ENCODE results near the gene KAT5. TPM values are rescaled to one million over a fixed set of nuclear protein-coding genes. Genes with fewer than 3 reads are reported as not detected.
"Not testable (repeated sequence)": the region's sequence is repeated elsewhere in the genome, so short reads cannot be mapped to it uniquely, and the experiment has no call there.

The KAT5 gene
- total RNA-seq, 4 donors from 2014 or later = 68.1 to 118 (median 92.3) TPM

DNA sequence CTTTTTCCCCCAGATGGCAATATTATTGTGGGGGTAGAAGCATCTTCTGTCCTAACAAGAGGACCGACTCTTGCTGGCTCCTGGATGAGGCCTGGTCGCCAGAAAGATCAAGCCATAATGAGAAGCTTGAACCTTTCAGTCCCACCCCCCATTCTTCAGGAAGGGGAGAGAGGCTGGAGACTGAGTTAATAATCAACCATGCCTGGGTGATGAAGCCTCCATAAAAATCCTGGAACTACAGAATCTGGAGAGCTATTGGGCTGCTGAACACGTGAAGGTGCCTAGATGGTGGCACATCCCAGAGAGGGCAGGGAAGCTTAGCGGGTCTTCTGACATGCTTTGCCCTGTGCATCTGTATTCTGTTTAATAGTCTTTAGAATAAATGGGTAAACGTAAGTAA, 52.4 kb downstream of the KAT5 start:
- TF ChIP-seq EP300 (IDR thresholded peaks at IDR 0.05) = no peak
- TF ChIP-seq, protein P1, sequence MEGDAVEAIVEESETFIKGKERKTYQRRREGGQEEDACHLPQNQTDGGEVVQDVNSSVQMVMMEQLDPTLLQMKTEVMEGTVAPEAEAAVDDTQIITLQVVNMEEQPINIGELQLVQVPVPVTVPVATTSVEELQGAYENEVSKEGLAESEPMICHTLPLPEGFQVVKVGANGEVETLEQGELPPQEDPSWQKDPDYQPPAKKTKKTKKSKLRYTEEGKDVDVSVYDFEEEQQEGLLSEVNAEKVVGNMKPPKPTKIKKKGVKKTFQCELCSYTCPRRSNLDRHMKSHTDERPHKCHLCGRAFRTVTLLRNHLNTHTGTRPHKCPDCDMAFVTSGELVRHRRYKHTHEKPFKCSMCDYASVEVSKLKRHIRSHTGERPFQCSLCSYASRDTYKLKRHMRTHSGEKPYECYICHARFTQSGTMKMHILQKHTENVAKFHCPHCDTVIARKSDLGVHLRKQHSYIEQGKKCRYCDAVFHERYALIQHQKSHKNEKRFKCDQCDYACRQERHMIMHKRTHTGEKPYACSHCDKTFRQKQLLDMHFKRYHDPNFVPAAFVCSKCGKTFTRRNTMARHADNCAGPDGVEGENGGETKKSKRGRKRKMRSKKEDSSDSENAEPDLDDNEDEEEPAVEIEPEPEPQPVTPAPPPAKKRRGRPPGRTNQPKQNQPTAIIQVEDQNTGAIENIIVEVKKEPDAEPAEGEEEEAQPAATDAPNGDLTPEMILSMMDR (IDR thresholded peaks at IDR 0.05) = no peak
- no peak for TF ChIP-seq POLR2A (IDR thresholded peaks at IDR 0.05)
- peaks cover 0 to 3% of the 10 kb centered on the region in 2 donors for H3K27me3 ChIP-seq
- no peak for DNase-seq (ENCODE audit: low spot score in 2 of 2)
- no peak overlapping the region for H3K4me3 ChIP-seq
- WGBS, 2 donors = 56 to 58% methylated on average over 5 of the region's 5 CpGs
- no peaks in the 10 kb centered on the region for H3K9me3 ChIP-seq
- H3K27ac ChIP-seq = no peak overlapping the region
- H3K4me1 ChIP-seq = peaks cover 0 to 2% (median 0%) of the 10 kb centered on the region in 4 donors
- no peaks in the 10 kb centered on the region for H3K36me3 ChIP-seq

DNA sequence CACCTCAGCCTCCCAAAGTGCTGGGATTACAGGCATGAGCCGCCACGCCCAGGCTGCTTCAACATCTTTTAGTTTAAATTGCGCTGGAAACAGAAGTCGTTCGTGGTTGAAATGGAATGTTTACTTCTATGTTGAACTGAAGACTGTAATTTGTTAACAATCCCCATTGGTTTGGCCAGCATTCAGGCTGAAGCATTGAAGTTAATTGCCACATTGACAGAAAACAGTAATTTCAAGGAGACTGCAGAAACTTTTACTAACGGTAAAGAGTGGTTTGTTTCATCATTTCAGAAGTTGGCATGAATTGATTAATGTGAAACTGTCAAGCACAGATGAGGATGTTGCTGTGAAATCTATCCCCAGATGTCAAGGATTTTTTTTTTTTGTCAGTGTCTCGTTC, 54.5 kb downstream of the KAT5 start:
- no peak overlapping the region for H3K27ac ChIP-seq
- peaks cover 0 to 8% (median 0%) of the 10 kb centered on the region in 4 donors for H3K4me1 ChIP-seq
- no peak for TF ChIP-seq POLR2A (IDR thresholded peaks at IDR 0.05)
- TF ChIP-seq, protein P1 (IDR thresholded peaks at IDR 0.05) = no peak
- TF ChIP-seq EP300 (IDR thresholded peaks at IDR 0.05) = no peak
- H3K27me3 ChIP-seq = no peaks in the 10 kb centered on the region
- no peak overlapping the region for H3K4me3 ChIP-seq
- 45 to 48% methylated on average over 7 of the region's 7 CpGs for WGBS, 2 donors
- H3K36me3 ChIP-seq = no peaks in the 10 kb centered on the region
- no peaks in the 10 kb centered on the region for H3K9me3 ChIP-seq
- no peak for DNase-seq (ENCODE audit: low spot score in 2 of 2)

DNA sequence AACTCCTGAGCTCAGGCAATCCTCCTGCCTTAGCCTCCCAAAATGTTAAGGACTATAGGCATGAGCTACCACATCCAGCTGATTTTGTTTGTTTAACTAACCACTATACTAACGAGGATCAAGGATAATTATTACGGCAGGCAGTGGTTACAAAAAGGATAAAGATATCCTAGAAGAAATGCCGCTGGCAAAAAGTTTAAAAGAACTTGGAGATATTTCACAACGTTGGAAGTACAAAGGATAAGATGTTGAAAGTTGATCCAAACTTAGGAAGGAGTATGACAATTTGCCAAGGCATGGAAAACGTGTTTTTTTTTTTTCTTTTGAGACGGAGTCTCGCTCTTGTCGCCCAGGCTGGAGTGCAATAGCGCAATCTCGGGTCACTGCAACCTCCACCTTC, 55.4 kb downstream of the KAT5 start:
- Histone ChIP-seq H3K27ac (no peak overlapping the region), H3K4me1 (peaks cover 0 to 8% (median 0%) of the 10 kb centered on the region in 4 donors), H3K27me3 (no peaks in the 10 kb centered on the region), H3K9me3 (no peaks in the 10 kb centered on the region), H3K36me3 (no peaks in the 10 kb centered on the region), H3K4me3 (no peak overlapping the region)
- no peak for TF ChIP-seq POLR2A (IDR thresholded peaks at IDR 0.05)
- TF ChIP-seq EP300 (IDR thresholded peaks at IDR 0.05) = no peak
- TF ChIP-seq, protein P1 (IDR thresholded peaks at IDR 0.05) = no peak
- DNase-seq (ENCODE audit: low spot score in 2 of 2) = no peak
- 79 to 80% methylated on average over 10 of the region's 10 CpGs for WGBS, 2 donors

DNA sequence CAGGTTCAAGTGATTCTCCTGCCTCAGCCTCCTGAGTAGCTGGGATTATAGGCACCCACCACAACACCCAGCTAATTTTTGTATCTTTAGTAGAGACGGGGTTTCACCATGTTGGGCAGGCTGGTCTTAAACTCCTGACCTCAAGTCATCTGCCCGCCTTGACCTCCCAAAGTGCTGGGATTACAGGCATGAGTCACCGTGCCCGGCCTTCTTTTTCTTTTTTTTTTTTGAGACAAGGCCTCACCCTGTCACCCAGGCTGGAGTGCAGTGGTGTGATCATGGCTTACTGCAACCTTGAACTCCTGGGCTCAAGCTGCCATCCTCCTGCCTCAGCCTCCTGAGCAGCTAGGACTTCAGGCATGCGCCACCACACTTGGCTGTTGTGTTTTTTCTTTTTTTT, 55.8 kb downstream of the KAT5 start:
- H3K4me3 ChIP-seq; H3K9me3 ChIP-seq; H3K36me3 ChIP-seq; H3K27me3 ChIP-seq; H3K27ac ChIP-seq; H3K4me1 ChIP-seq; DNase-seq (ENCODE audit: low spot score in 2 of 2): not testable (repeated sequence)
- WGBS, 2 donors = 73 to 79% methylated on average over 5 of the region's 5 CpGs

Small RNA genes within 50 kb of the gene (small RNA-seq; reads per million reads assigned to genes)
- gene RN7SL309P = not detected

Other genes starting within 250 kb of the KAT5 start
- gene MALAT1, start 213.2 kb upstream of the KAT5 start, total RNA-seq = over 10,000 TPM; 20,649 to 23,532 (median 22,230) TPM
- gene SCYL1, start 187.2 kb upstream of the KAT5 start, total RNA-seq = 100 to 1,000 TPM; 109 to 128 (median 112) TPM
- gene LTBP3, start 153.9 kb upstream of the KAT5 start, total RNA-seq = 100 to 1,000 TPM; 236 to 476 (median 386) TPM
- gene ZNRD2, start 141.8 kb upstream of the KAT5 start, total RNA-seq = 10 to 100 TPM; 49.6 to 70.8 (median 56.5) TPM
- gene FAM89B, start 139.7 kb upstream of the KAT5 start, total RNA-seq = 10 to 100 TPM; 40.8 to 55.3 (median 44.6) TPM
- gene EHBP1L1, start 136.2 kb upstream of the KAT5 start, total RNA-seq = 100 to 1,000 TPM in 3 of 4 donors, 10 to 100 TPM in 1; 87.3 to 186 (median 110) TPM
- gene KCNK7, start 116.5 kb upstream of the KAT5 start, total RNA-seq = 1 to 10 TPM in 2 of 4 donors, under 1 TPM in 1, not detected in 1; 0.63 to 3.3 (median 1.2) TPM
- gene MAP3K11, start 98.0 kb upstream of the KAT5 start, total RNA-seq = 100 to 1,000 TPM in 1 of 4 donors, 10 to 100 TPM in 3; 64.2 to 112 (median 83.9) TPM
- 10 to 100 TPM; 21.0 to 53.4 (median 29.8) TPM for gene PCNX3, start 96.5 kb upstream of the KAT5 start, total RNA-seq
- 100 to 1,000 TPM in 1 of 4 donors, 10 to 100 TPM in 3; 50.2 to 103 (median 65.0) TPM for gene SIPA1, start 74.2 kb upstream of the KAT5 start, total RNA-seq
- 10 to 100 TPM; 44.6 to 70.8 (median 51.7) TPM for gene RELA, start 49.3 kb upstream of the KAT5 start, total RNA-seq
- 100 to 1,000 TPM; 142 to 197 (median 152) TPM for gene RNASEH2C, start 8.5 kb downstream of the KAT5 start, total RNA-seq
- gene AP5B1, start 68.7 kb downstream of the KAT5 start, total RNA-seq = 10 to 100 TPM; 12.7 to 27.5 (median 18.8) TPM
- gene OVOL1, start 74.8 kb downstream of the KAT5 start, total RNA-seq = not detected
- gene SNX32, start 121.7 kb downstream of the KAT5 start, total RNA-seq = 1 to 10 TPM in 2 of 4 donors, under 1 TPM in 1, not detected in 1; 0.78 to 2.5 (median 1.5) TPM
- gene CFL1, start 145.9 kb downstream of the KAT5 start, total RNA-seq = 100 to 1,000 TPM; 461 to 881 (median 580) TPM
- 10 to 100 TPM; 54.0 to 83.1 (median 68.3) TPM for gene MUS81, start 148.2 kb downstream of the KAT5 start, total RNA-seq
- 10 to 100 TPM; 59.2 to 92.7 (median 82.0) TPM for gene EFEMP2, start 160.5 kb downstream of the KAT5 start, total RNA-seq
- gene CTSW, start 167.6 kb downstream of the KAT5 start, total RNA-seq = 1 to 10 TPM in 2 of 4 donors, not detected in 2; 1.5 to 3.1 TPM
- 10 to 100 TPM; 53.6 to 73.2 (median 63.7) TPM for gene FIBP, start 176.2 kb downstream of the KAT5 start, total RNA-seq
- gene CCDC85B, start 178.4 kb downstream of the KAT5 start, total RNA-seq = 100 to 1,000 TPM in 2 of 4 donors, 10 to 100 TPM in 2; 73.0 to 108 (median 89.4) TPM
- 1 to 10 TPM in 3 of 4 donors, not detected in 1; 1.3 to 3.3 (median 1.4) TPM for gene FOSL1, start 188.1 kb downstream of the KAT5 start, total RNA-seq
- gene C11orf68, start 206.8 kb downstream of the KAT5 start, total RNA-seq = 10 to 100 TPM; 14.7 to 30.4 (median 21.7) TPM
- 100 to 1,000 TPM in 2 of 4 donors, 10 to 100 TPM in 2; 64.5 to 134 (median 93.3) TPM for gene DRAP1, start 207.2 kb downstream of the KAT5 start, total RNA-seq
- gene TSGA10IP, start 233.2 kb downstream of the KAT5 start, total RNA-seq = not detected
- gene SART1, start 249.5 kb downstream of the KAT5 start, total RNA-seq = 10 to 100 TPM; 49.6 to 73.7 (median 62.3) TPM

Measured in tibial nerve (tissue), 4 donors.